HepG2 (cell line): ENCODE data around the gene WDR76. TPM values are rescaled to one million over a fixed set of nuclear protein-coding genes. Genes with fewer than 3 reads are reported as not detected.
A peak's percentile ranks its signal among the peaks of the same experiment; 100 is the strongest.

Experiments
- ATAC-seq: fragments of 200-7000 bp; cut with Tn5 transposase; 3 replicates; pipeline ENCODE4 v1.9.1; 2020; ENCODE audit warnings: mild to moderate bottlenecking, moderate library complexity
- BruUV-seq: library from RNA; stranded (reverse); fragments of 400-500 nt; replicated peaks from 2 replicates; lab custom pipeline; 2021; lab: Mats Ljungman, UMichigan
- CTCF ChIA-PET: fragments of 300-600 bp; formaldehyde crosslinking; extraction: SDS; loops from one replicate; lab custom pipeline; 2021; ENCODE audit warnings: low total read pairs, inconsistent platforms, low intra/inter-chr PET ratio; lab: Yijun Ruan, JAX
- POLR2A ChIA-PET: fragments of 350-600 bp; sonication (Branson Sonifier 250); formaldehyde crosslinking; loops from one replicate; lab custom pipeline; 2020; ENCODE audit warnings: antibody characterized with exemption, inconsistent platforms; lab: Yijun Ruan, JAX
- DNase-seq: peaks from one replicate; pipeline ENCODE4 v3.0.0-alpha.2; 2015; ENCODE audit warnings: low spot score
- FAIRE-seq: peaks from 3 replicates; lab custom pipeline; 2011; peaks lifted over from hg19 to GRCh38; lab: Jason Lieb, UNC
- H2AFZ ChIP-seq: one replicate; pipeline ENCODE4 v1.6.1; 2011; ENCODE audit warnings: low read length, inconsistent platforms
- H3K27ac ChIP-seq: fragments of 300-600 bp; 3 replicates; pipeline ENCODE4 v1.8.0; 2011; ENCODE audit warnings: mixed run types, mild to moderate bottlenecking, mixed read lengths, low read length, inconsistent platforms; ENCODE audit not compliant: insufficient read depth; ENCODE audit errors: extremely low read length
- H3K27me3 ChIP-seq, 2 experiments: fragments of 200-600 bp in 1 of 2; 2 replicates in 1 of 2; 3 replicates in 1 of 2; pipeline versions ENCODE4 v1.6.0 to v1.8.0; 2011; ENCODE audit warnings: low read length in 2 of 2, mild to moderate bottlenecking in 2 of 2, moderate library complexity in 2 of 2, inconsistent platforms in 1 of 2; ENCODE audit not compliant: insufficient read depth in 2 of 2, control insufficient read depth in 1 of 2
- H3K36me3 ChIP-seq, 2 experiments: fragments of 200-600 bp in 1 of 2; replicated peaks in 1 of 2; 2 replicates in 1 of 2; 3 replicates in 1 of 2; pipeline versions ENCODE4 v1.5.1 to v1.8.0; 2011; ENCODE audit warnings: low read length in 2 of 2, inconsistent platforms in 1 of 2; ENCODE audit not compliant: insufficient read depth in 2 of 2, control insufficient read depth in 1 of 2
- H3K4me1 ChIP-seq: 2 replicates; pipeline ENCODE4 v1.5.1; 2012; ENCODE audit warnings: low read length, inconsistent platforms; ENCODE audit not compliant: insufficient read depth
- H3K4me2 ChIP-seq: 2 replicates; pipeline ENCODE4 v1.6.0; 2011; ENCODE audit warnings: low read depth, low read length, inconsistent platforms
- H3K4me3 ChIP-seq, 3 experiments: fragments of 200-600 bp in 1 of 3; sonication (generic), shearing (Covaris generic) in 1 of 3; replicated peaks in 1 of 3; 2 replicates each; pipeline ENCODE4 v1.5.1; 2011 to 2016; ENCODE audit warnings: low read length in 3 of 3, inconsistent platforms in 2 of 3, low read depth in 2 of 3, mild to moderate bottlenecking in 2 of 3, control low read depth in 1 of 3, mixed read lengths in 1 of 3; ENCODE audit not compliant: insufficient read depth in 1 of 3
- H3K79me2 ChIP-seq: one replicate; pipeline ENCODE4 v1.6.1; 2011; ENCODE audit warnings: low read length, inconsistent platforms; ENCODE audit not compliant: insufficient read depth
- H3K9ac ChIP-seq: 2 replicates; pipeline ENCODE4 v1.6.0; 2011; ENCODE audit warnings: mild to moderate bottlenecking, low read depth, low read length, inconsistent platforms; ENCODE audit not compliant: insufficient read depth
- H3K9me3 ChIP-seq: 2 replicates; pipeline ENCODE4 v1.5.1; 2012; ENCODE audit warnings: mild to moderate bottlenecking, low read length
- H4K20me1 ChIP-seq: 2 replicates; pipeline ENCODE4 v1.6.0; 2011; ENCODE audit warnings: inconsistent platforms, mild to moderate bottlenecking, low read length, moderate library complexity; ENCODE audit not compliant: insufficient read depth
- MED1 ChIP-seq: sonication (generic); formaldehyde crosslinking; IDR thresholded peaks from 2 replicates; pipeline ENCODE4 v1.4.0; 2020; ENCODE audit warnings: missing genetic modification reagents
- NONO ChIP-seq, 2 experiments: fragments of 450-650 bp in 1 of 2; sonication (generic) in 1 of 2; formaldehyde crosslinking in 1 of 2; IDR thresholded peaks in 1 of 2; conservative IDR thresholded peaks in 1 of 2; 2 replicates each; pipeline versions ENCODE4 v1.6.1 to v1.8.0; 2017 to 2022; ENCODE audit warnings: mild to moderate bottlenecking in 1 of 2, missing genetic modification reagents in 1 of 2, moderate library complexity in 1 of 2
- POLR2A ChIP-seq, 2 experiments: IDR thresholded peaks; 2 replicates each; pipeline ENCODE4 v1.6.1; 2011; ENCODE audit warnings: low read depth in 2 of 2, low read length in 2 of 2, mild to moderate bottlenecking in 1 of 2, moderate library complexity in 1 of 2; ENCODE audit not compliant: insufficient read depth in 1 of 2
- POLR2AphosphoS5 ChIP-seq: IDR thresholded peaks from 2 replicates; pipeline ENCODE4 v1.6.1; 2012; ENCODE audit warnings: low read depth, low read length
- POLR2G ChIP-seq: fragments of 200-400 bp; formaldehyde crosslinking; IDR thresholded peaks from 2 replicates; pipeline ENCODE4 v1.6.1; 2018; ENCODE audit warnings: mild to moderate bottlenecking, low read depth, low read length, moderate library complexity
- RBFOX2 ChIP-seq: fragments of 200-400 bp; formaldehyde crosslinking; IDR thresholded peaks from 2 replicates; pipeline ENCODE4 v1.6.1; 2017; ENCODE audit warnings: low read depth, mild to moderate bottlenecking, low read length
- SNAPC4 ChIP-seq: sonication (generic); formaldehyde crosslinking; IDR thresholded peaks from 2 replicates; pipeline ENCODE4 v1.4.0; 2020; ENCODE audit warnings: mild to moderate bottlenecking, missing genetic modification reagents
- ZNF460 ChIP-seq: sonication (generic); formaldehyde crosslinking; IDR thresholded peaks from 2 replicates; pipeline ENCODE4 v1.5.1; 2020; ENCODE audit warnings: missing genetic modification reagents, mild to moderate bottlenecking, borderline replicate concordance
- ZNF724P ChIP-seq: sonication (generic); formaldehyde crosslinking; IDR thresholded peaks from 2 replicates; pipeline ENCODE4 v1.8.0; 2022; ENCODE audit warnings: missing genetic modification reagents, borderline replicate concordance
- ZNF879 ChIP-seq: sonication (generic); formaldehyde crosslinking; IDR thresholded peaks from 2 replicates; pipeline ENCODE4 v1.8.1; 2023; ENCODE audit warnings: missing genetic modification reagents
- WGBS: methylation state at CpG from one replicate; pipeline ENCODE4 v1.1.6; 2017; ENCODE audit warnings: low lambda C conversion rate; 5-methylcytosine and 5-hydroxymethylcytosine counted together
- in situ Hi-C: cut with HindIII; loops from 2 replicates; pipeline ENCODE4 v1.10.0; 2017; ENCODE audit warnings: low pct_unique_long_range_greater_than_20kb; ENCODE audit not compliant: extremely low pct_ligation_motif_present
- intact Hi-C: fragments of 100-400 bp; cut with micrococcal nuclease; formaldehyde crosslinking; loops from one replicate; pipeline ENCODE4 v1.10.0; 2022; ENCODE audit not compliant: unreplicated experiment
- polyA plus RNA-seq, 8 experiments: library from polyadenylated mRNA; depleted of rRNA in 3 of 8; stranded (reverse) in 7 of 8; unstranded in 1 of 8; fragments of >200 nt; fragmentation: Illumina TruSeq in 4 of 8; extraction: Trizol in 4 of 8; gene quantifications; 2 replicates each; pipeline versions ENCODE4 v1.2.1 to v1.2.3, GENCODE V29; 2011 to 2016; ENCODE audit warnings: low read depth in 4 of 8, missing spikeins in 1 of 8, mixed read lengths in 1 of 8; ENCODE audit not compliant: insufficient read depth in 1 of 8
- total RNA-seq, 5 experiments: library from RNA; depleted of rRNA; stranded (reverse); fragments of >200 nt; fragmentation: Illumina TruSeq; extraction: Trizol; gene quantifications; 2 replicates each; pipeline ENCODE4 v1.2.3, GENCODE V29; 2016; ENCODE audit warnings: low read depth in 1 of 5

Gene WDR76
- total and polyA plus RNA-seq, 2 of the 13 experiments (the other 11 are each of a cell fraction or from before 2014, with no cell fraction given): 1.1 to 9.7 TPM

- peaks cover 26% of the 10 kb centered on the region for H3K79me2 ChIP-seq
- POLR2A ChIA-PET: interaction anchor here (1.3 to 5.2 kb wide), 2 partner anchors 18 to 29 kb away, joined by 5 to 34 read pairs; partner anchors contain the start of genes ELL3 and MFAP1
- FAIRE-seq (no peak), DNase-seq (no peak), ATAC-seq (no peak)
- CTCF ChIA-PET: no interaction called here
- intact Hi-C loops: no loop called here
- no peaks in the 10 kb centered on the region; a peak in 1 of 5 replicates for H3K27me3 ChIP-seq
- no peaks in the 10 kb centered on the region for H3K9me3 ChIP-seq
- no peak for TF ChIP-seq ZNF724P
- no peak for TF ChIP-seq MED1 (CRISPR knock-in tag)
- TF ChIP-seq POLR2G: 0 out of 2 replicates have a peak, but pooled peaks have one; percentile 14
- no peak for TF ChIP-seq NONO (IDR thresholded peaks at IDR 0.05)
- TF ChIP-seq NONO (CRISPR knock-in tag; conservative IDR thresholded peaks at IDR 0.05): peak; percentile 58; the same call in 1 of the 2 replicates
- TF ChIP-seq POLR2AphosphoS5: peak; percentile 50
- no peak for TF ChIP-seq ZNF460 (CRISPR knock-in tag)
- H3K4me3 ChIP-seq: no peak overlapping the region
- BruUV-seq: no TSS peak
- no peak overlapping the region for H3K4me2 ChIP-seq
- in situ Hi-C loops: no loop called here
- no peak overlapping the region for H3K27ac ChIP-seq
- H3K9ac ChIP-seq: no peak overlapping the region
- peaks cover 67% of the 10 kb centered on the region for H3K4me1 ChIP-seq
- 98% methylated on average over 2 of the region's 2 CpGs for WGBS
- H2AFZ ChIP-seq: no peak overlapping the region
- H4K20me1 ChIP-seq: peaks cover 28% of the 10 kb centered on the region
- H3K36me3 ChIP-seq: peaks cover 8 to 35% of the 10 kb centered on the region in 2 experiments
Measured at GRCh38 chr15:43795197-43795596, 31.6 kb upstream of the WDR76 start.

- Histone ChIP-seq H3K27me3 (no peaks in the 10 kb centered on the region; a peak in 1 of 5 replicates), H2AFZ (no peak overlapping the region), H3K79me2 (peaks cover 31% of the 10 kb centered on the region), H3K9me3 (no peaks in the 10 kb centered on the region), H3K4me2 (no peak overlapping the region), H3K4me1 (peaks cover 69% of the 10 kb centered on the region), H4K20me1 (peaks cover 28% of the 10 kb centered on the region), H3K36me3 (peaks cover 8 to 35% of the 10 kb centered on the region in 2 experiments), H3K27ac (no peak overlapping the region), H3K9ac (no peak overlapping the region), H3K4me3 (no peak overlapping the region)
- intact Hi-C loops (no loop called here), in situ Hi-C loops (no loop called here)
- TF ChIP-seq POLR2A (IDR thresholded peaks at IDR 0.05; ENCODE audit: insufficient read depth in 1 of 2, low read depth in 2 of 2, low read length in 2 of 2) (peak in 1 of 2 experiments; percentile 43; a peak in 1 of 4 replicates), SNAPC4 (CRISPR knock-in tag) (no peak), ZNF879 (CRISPR knock-in tag) (no peak), RBFOX2 (peak; percentile 55)
- no TSS peak for BruUV-seq
- FAIRE-seq (no peak), ATAC-seq (no peak), DNase-seq (no peak)
- ChIA-PET CTCF (no interaction called here), POLR2A (interaction anchor here (0.8 to 5.2 kb wide), 3 partner anchors 8 to 29 kb away, joined by 3 to 34 read pairs (median 10); partner anchors contain the start of genes ELL3 and MFAP1)
Measured at GRCh38 chr15:43795997-43796396, 30.8 kb upstream of the WDR76 start.
